Tongue (tissue), 2 donors: ENCODE measurements around the gene IRX6. TPM values are rescaled to one million over a fixed set of nuclear protein-coding genes. Genes with fewer than 3 reads are reported as not detected.

Source experiments
- DNase-seq: peaks from one replicate; pipeline ENCODE4 v3.0.0-alpha.2; 2015
- total RNA-seq: library from RNA; depleted of rRNA; stranded (reverse); fragments of >200 nt; gene quantifications from one replicate; pipeline ENCODE4 v1.2.3, GENCODE V29; 2014

The IRX6 gene
- total RNA-seq, 1 donor from 2014 or later, result 0.10 TPM

GRCh38 chr16:55324285-55325079, 479 bp downstream of the IRX6 start:
- DNase-seq, result peak; percentile 50

GRCh38 chr16:55325080-55325447, 1.1 kb downstream of the IRX6 start:
- no peak for DNase-seq

GRCh38 chr16:55325458-55326109, 1.6 kb downstream of the IRX6 start:
- no peak for DNase-seq

GRCh38 chr16:55326261-55327092, 2.5 kb downstream of the IRX6 start:
- DNase-seq, result no peak

- DNase-seq, result no peak
Observed at GRCh38 chr16:55328611-55329569, 4.9 kb downstream of the IRX6 start.

- DNase-seq, result no peak
Observed at GRCh38 chr16:55329791-55330428, 5.9 kb downstream of the IRX6 start.

GRCh38 chr16:55330781-55331647, 7.0 kb downstream of the IRX6 start:
- DNase-seq, result no peak

- no peak for DNase-seq
Observed at GRCh38 chr16:55331648-55332185, 7.7 kb downstream of the IRX6 start.

GRCh38 chr16:55333684-55334083, 9.7 kb downstream of the IRX6 start:
- no peak for DNase-seq

- DNase-seq, result no peak
Observed at GRCh38 chr16:55338646-55339045, 14.6 kb downstream of the IRX6 start.

- no peak for DNase-seq
Observed at GRCh38 chr16:55340445-55340844, 16.4 kb downstream of the IRX6 start.

GRCh38 chr16:55341681-55342080, 17.7 kb downstream of the IRX6 start:
- no peak for DNase-seq

GRCh38 chr16:55346475-55346874, 22.5 kb downstream of the IRX6 start:
- DNase-seq, result no peak

GRCh38 chr16:55349867-55350266, 25.9 kb downstream of the IRX6 start:
- DNase-seq, result no peak

- no peak for DNase-seq
Observed at GRCh38 chr16:55350984-55351383, 27.0 kb downstream of the IRX6 start.

GRCh38 chr16:55351936-55352335, 27.9 kb downstream of the IRX6 start:
- no peak for DNase-seq

- DNase-seq, result no peak
Observed at GRCh38 chr16:55357241-55357640, 33.2 kb downstream of the IRX6 start.

- DNase-seq, result no peak
Observed at GRCh38 chr16:55359946-55360345, 35.9 kb downstream of the IRX6 start.

- DNase-seq, result no peak
Observed at GRCh38 chr16:55364811-55365210, 40.8 kb downstream of the IRX6 start.

GRCh38 chr16:55367301-55367811, 43.4 kb downstream of the IRX6 start:
- DNase-seq, result peak; percentile 23
